Measurements from ENCODE around the gene STAT3.
"Not testable (repeated sequence)": the region's sequence is repeated elsewhere in the genome, so short reads cannot be mapped to it uniquely, and the experiment has no call there.

Gene STAT3

DNA sequence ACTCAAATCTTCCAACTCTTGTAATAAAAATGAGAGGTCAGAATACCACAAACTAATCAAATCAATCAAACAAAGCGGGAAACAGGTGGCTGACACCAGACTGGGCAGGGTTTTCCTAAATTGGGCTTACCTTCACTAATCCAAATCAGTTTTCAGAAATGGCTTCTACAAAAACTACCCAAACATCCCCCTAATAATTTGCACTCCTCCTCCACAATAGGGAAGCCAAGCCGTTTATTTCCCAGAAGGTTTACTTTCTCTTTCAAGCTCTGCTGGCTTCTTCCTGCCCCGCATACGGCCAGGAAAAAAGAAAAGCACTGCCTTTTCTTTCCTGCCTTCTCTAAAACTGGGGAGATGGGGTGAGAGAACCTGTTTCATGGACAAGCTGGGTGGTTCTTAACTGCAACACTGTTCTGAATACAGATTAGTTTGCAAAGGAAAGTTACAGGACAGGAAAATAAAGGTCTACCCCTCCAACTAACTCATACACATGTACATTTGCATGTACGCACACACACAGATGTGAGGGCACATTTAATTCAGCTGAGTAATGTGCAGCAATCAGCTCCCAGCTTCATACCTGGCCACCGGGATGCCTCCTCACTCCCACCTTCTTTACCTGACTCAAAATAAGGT lies 9.2 kb downstream of the STAT3 start:
- peak; percentile 47 for DNase-seq

DNA sequence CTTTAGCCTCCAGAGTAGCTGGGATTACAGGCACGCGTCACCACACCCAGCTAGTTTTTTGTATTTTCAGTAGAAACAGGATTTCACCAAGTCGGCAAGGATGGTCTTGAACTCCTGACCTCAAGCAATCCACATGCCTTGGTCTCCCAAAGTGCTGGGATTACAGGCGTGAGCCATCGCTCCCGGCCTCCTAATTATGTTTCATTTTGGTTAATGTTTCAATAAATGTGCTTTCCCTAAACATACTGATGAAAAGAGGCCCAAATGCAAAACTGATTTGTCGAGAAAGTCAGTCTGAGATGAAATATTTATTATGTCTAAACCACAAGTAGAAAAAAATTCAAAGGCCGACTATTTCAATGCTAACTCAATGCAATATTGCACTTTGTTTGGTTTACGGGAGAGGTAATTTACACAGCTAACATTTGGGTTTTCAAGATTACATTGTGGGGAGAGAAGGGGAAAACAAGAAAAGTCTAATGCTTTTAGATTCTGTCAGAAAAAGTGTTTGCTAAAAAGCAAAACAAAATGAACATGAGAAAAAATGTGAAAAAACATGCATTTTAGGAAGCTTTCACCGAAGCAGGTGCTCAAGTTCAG lies 9.8 kb downstream of the STAT3 start:
- no peak for DNase-seq

DNA sequence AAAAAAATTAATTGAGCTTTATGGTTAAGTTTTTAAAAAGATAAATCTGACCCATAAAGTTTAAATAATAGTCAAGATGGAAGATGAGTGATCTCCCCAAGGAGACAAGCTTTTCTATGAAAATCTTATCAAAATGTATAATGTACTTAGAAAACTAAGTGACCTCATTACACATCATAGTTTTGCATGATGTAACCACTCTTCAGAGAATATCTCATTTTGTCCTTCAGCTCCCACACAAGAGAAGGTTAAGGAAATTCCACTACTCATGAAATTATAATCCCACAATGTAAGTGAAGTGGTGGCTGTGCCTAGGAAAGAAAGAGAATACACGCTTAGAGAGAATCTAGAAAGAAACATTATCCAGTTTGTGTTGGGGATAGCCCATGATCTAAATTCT lies 14.3 kb downstream of the STAT3 start:
- DNase-seq: no peak

DNA sequence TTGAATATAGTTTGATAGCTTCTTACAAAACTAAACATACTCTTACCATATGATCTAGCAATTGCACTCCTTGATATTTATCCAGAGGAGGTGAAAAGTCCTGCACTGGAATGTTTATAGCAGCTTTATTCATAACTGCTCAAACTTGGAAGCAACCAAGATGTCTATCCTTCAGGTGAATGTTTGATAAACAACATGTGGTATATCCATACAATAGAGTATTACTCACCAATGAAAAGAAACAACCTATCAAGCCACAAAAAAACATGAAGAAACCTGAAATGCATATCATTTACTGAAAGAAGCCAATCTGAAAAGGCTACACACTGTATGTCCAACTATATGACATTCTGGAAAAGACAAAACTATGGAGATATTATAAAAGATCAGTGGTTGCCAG lies 16.1 kb downstream of the STAT3 start:
- no peak for DNase-seq

DNA sequence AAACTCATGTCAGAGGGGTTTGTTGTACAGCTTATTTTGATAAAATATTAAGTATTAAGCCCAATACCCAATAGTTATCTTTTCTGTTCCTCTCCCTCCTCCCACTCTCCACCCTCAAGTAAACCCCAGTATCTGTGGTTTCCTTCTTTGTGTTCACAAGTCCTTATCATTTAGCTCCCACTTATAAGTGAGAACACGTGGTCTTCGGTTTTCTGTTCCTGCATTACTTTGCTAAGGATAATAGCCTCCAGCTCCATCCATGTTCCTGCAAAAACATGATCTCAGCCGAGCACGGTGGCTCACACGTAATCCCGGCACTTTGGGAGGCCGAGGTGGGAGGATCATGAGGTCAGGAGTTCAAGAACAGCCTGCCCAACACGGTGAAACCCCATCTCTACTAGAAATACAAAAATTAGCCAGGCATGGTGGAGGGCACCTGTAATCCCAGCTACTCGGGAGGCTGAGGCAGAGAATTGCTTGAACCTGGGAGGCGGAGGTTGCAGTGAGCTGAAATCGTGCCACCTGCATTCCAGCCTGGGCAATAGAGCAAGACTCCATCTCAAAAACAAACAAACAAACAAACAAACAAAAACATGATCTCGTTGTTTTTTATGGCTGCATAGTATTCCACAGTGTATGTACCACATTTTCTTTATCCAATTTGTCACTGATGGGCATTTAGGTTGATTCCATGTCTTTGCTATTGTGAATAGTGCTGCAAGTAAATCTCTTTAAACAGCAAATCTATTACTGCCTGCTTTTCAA lies 19.3 kb downstream of the STAT3 start:
- not testable (repeated sequence) for DNase-seq

DNA sequence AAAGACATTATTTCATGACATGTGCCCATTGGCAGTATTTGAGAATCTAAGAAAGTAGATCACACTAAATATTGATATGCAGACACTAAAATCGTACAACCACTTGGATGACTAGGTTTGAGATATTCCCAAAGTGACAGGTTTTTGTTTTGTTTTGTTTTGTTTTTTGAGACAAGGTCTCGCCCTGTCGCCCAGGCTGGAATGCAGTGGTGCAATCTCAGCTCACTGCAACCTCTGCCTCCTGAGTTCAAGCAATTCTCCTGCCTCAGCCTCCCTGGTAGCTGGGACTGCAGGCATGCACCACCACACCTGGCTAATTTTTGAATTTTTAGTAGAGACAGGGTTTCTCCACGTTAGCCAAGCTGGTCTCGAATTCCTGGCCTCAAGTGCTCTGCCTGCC lies 19.9 kb downstream of the STAT3 start:
- not testable (repeated sequence) for DNase-seq

DNA sequence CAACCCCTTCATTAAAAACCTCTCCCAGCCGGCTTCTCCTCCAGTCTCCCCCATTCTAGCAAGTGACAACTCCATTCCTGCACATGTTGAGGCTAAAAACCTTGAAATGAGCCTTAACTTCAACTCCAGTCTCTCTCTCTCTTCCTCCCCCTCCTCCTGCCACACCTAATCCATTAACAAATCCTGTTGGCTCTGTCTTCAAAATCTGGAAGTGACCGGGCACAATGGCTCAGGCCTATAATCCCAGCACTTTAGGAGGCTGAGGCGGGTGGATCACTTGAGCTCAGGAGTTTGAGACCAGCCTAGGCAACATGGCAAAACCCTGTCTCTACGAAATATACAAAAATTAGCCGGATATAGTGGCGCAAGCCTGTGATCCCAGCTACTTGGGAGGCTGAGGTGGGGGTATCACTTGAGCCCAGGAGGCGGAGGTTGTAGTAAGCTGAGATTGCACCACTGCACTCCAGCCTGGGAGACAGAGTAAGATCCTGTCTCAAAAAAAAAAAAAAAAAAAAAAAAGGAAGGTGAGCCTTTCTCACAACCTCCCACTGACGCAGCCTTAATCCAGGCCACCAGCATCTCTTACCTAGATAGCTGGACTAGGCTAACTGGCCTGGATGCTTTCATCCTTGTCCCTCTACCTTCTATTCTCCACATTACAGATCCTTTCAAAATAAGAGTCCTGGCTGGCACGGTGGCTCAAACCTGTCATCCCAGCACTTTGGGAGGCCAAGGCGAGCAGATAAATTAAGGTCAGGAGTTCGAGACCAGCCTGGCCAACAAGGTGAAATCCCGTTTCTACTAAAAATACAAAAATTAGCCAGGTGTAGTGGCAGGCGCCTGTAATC lies 21.8 kb downstream of the STAT3 start:
- DNase-seq: not testable (repeated sequence)

DNA sequence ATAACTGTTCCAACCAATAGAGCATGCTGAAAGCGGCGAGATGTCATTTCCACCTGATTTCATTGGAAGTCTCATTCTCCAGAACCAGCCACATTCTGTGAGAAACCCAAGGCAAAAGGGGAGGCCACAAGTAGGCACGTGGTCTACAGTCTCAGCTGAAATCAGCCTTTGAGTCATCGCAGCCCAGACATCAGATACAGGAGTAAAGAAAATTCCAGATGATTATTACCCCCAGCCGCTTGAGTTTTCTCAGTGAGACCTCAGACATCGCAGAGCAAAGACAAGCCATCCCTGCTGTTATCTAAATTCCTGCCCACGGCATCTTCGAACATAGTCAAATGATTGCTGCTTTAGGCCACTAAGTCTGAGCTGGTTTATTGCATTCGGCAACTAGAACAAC lies 23.1 kb downstream of the STAT3 start:
- peak; percentile 95 for DNase-seq

DNA sequence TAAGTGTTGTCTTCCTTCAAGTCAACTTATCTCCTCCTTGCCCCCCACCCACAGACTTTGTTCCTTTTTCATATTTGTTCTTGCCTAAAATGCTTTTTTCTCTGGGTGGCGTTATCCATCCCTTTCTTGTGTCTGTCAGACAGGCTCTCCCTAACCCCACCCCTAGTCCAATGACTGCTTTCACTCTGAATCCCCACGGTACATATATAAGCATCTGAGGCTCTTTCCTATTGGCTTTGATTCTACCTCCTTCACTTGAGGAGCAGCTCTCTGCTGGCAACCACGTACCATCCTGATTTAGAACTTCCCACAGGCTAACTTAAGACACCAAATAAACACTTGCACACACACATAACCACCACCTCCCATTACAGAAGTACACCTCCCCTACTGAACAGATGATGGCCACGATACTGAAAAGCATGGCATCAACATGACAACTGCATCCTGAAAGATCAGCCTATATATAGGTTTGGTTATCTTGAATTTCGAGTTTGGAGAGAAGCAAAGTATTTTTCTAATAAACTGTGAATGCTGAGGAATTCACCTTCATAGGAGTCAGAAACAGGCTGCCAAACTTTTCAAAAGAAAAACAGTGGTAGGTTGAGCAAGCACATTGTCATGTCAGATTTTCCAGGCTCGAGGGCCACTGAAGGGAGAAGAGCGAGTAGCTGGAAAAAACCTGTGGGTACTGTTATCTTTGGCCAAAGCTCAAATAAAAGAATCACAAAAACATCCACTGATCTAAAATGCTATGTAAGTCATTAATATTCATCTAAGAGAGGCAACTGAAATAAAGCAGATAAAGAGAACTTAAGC lies 24.3 kb downstream of the STAT3 start:
- DNase-seq: peak; percentile 76

DNA sequence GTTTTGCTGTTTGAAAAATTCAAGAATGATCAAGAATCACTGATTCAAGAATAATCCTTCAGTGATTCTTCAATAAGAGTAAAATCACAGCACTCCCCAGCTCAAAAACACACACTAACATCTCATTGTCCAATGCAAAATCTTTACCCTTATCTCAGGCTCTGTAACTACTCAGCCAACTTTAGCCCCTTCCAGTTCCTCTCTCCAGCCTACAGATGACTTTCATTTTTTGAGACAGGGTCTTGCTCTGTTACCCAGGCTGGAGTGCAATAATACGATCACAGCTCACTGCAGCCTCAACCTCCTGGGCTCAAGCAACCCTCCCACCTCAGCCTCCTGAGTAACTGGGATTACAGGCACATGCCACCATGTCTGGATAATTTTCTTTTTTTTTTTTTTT lies 25.0 kb downstream of the STAT3 start:
- no peak for DNase-seq

DNA sequence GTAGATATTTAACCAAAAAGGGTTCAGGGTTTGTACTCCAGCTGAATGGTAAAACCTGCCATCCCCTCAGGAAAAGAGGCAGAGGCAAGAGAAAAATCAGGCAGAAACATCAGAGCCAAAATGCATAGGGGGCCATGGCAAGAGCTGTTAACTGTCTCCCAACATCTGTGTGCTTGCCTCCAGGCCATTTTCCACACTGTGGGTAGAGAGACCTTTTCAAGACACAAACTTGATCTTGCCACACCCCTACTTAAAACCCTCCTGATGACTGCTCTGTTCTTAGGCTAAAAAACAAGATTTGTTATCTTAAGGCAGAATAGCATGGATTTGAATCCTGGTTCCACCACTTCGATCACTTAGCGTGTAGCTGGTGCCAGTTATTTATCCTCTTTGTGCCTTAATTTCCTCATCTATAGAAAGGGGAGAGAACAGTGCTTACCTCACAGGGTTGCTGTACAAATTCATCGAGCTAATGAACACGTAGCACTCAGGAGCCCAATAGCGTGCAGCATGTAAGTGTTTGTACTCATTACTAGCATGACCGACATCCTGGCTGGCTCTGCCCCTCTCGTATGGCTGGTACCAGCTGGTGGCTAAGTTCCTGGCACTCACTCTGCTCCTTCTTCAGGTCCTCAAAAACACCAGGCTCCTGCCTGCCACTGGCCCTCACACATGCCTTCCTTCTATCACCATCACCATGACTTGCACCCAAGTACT lies 25.8 kb downstream of the STAT3 start:
- DNase-seq: no peak

DNA sequence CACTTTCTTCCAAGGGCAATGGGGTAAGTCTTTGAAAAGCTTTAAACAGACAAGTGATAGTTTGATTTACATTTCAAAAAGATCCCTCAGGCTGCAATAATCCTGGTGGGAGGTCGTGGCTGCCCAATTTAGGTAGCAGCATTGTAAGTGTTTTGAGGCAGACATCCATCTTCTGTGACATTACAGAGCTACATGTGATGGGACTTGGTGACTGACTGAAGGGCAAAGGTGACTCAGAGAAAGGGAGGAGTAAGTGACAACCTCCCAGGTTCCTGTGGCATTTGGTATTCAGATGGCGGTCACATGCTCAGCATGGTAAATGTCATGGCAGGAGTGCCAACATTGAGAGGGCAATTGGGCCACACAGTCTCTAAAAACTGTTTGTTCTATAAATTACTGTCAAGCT lies 26.5 kb downstream of the STAT3 start:
- DNase-seq: no peak

DNA sequence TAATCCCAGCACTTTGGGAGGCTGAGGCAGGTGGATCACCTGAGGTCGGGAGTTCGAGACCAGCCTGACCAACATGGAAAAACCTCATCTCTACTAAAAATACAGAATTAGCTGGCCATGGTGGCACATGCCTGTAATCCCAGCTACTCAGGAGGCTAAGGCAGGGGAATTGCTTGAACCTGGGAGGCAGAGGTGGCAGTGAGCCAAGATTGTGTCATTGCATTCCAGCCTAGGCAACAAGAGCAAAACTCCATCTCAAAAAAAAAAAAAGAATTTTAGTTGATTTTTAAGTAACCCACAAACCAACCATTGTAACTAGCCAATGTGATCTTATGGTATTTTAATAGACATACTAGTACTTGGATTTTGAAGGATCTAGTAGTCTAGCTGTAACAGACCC lies 27.9 kb downstream of the STAT3 start:
- DNase-seq: not testable (repeated sequence)

DNA sequence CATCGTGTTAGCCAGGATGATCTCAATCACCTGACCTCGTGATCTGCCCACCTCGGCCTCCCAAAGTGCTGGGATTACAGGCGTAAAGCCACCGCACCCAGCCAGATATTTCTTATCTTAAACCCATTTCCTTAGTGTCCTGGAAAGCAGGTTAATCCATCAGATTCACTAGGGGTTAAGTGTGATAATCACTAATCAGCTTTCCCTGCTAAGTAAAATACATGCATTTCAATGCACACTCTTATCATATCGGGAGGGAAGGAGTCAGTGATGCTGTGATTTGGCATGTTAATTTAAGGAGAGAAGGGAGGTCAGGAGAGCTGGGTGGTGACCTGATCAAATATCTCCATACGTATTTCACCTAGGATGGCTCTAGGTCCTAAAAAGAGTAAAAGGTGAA lies 29.1 kb downstream of the STAT3 start:
- DNase-seq: no peak

DNA sequence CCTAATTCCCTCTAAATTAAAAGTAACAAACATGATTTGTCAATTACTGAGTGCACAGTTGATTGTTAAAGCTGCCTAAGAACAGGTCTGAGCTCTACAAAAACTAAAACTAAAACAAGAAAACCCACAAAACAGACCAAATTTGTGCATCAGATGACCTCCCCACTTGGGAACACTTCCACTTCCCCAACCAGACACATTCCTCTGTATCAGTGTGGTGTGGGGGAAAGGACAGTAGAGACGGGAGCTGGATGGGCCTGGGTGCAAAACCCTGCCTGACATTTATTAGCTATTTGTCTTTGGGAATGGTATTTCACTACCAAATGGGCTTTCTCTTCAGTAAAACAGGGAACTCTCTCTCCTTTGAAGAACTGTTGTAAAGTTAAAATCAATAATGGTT lies 29.8 kb downstream of the STAT3 start:
- no peak for DNase-seq

DNA sequence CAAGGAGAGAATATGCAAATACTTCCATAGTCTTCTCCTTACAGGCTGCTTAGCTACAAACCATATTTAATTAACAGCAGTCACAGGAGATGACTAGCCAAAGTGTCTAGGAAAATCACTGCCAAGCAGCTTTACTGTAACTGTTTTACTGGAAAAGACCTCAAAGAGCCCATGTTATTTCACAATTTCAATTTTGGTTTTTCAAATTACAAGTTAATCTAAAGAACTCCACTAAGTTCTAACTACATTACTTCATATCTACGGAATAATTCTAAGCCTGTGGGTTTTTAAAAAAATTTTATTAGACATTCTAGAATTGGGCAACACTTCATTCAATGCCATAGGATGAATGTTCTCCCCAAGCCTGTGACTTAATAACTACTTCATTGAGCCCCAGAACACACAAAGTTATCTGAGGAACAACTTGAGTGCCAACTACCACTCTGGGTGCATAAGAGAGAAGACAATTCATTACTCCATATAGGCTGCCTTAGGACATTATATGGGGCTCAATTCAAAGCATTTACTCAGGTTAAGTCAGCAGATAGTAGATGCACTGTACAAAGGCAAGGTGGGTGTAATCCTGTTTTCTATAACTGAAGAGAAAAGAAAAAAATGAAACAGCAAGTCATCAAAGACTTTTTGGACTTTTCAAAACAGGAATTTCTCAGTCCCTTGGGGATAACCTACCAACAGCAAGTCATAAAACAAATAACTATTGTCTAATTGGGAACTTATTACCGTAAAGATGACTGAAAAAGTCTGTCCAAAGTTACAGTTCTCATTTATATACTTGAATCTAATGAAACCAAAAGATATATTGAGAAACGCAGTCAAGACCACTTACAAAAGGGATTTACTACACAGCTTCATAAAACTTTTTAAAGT lies 33.0 kb downstream of the STAT3 start:
- no peak for DNase-seq

DNA sequence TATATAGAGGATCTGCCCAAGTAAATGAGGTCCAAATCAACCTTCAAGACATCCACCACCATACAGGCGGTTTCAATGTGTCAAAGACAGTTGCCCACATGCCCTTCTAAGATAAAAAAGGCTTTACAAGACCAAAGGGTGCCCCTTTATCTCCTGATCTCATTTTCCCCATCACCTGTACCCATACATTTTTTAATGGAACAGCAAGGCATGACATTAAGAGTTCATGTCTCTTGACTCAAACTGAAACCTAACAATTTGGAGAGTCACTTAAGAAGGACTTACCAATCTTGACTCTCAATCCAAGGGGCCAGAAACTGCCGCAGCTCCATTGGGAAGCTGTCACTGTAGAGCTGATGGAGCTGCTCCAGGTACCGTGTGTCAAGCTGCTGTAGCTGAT lies 40.1 kb downstream of the STAT3 start:
- no peak for DNase-seq

DNA sequence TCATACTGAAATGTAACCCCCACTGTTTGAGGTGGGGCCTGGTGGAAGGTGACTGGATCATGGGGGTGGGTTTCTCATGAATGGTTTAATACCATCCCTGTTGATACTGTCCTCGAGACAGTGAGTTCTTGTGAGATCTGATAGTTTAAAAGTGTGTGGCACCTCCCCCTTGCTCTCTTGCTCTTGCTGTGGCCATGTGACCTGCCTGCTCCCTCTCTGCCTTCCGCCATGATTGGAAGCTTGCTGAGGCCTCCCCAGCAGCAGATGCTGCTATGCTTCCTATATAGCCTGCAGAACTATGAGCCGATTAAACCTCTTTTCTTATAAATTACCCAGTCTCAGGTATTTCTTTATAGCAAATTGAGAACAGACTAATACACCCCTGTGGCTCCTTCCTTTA lies 40.6 kb downstream of the STAT3 start:
- no peak for DNase-seq

DNA sequence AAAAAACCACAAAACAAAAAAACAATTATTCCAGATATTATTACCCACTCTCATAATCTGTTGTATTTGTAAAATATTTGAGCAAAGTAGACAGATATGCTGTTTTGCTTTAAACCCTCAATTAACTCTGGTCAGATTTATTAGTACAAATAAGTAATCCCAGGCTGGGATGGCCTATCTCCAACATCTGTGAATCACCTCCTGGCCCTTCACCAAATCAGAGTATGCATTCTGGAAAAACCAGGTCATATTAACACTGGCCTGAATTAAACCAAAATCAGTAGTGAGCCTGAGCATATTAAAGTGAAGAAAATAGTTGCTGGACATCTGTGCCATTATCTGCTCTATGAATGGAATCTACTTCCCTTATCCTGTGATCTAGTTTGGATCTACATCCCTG lies 41.0 kb downstream of the STAT3 start:
- peak; percentile 54 for DNase-seq

DNA sequence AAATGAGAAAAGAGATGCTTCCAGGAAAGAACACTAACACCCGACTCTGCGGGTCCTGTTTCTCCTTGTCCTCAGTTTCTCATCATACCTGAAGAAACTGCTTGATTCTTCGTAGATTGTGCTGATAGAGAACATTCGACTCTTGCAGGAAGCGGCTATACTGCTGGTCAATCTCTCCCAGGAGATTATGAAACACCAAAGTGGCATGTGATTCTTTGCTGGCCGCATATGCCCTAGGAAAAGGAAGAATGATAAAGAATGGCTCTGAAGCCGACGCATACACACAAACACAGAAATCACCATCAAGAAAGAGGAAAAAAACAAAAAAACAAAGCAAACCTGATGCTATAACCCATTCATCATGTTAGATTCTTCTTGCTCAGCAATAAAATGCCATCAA lies 41.8 kb downstream of the STAT3 start:
- DNase-seq: no peak
